Thyroid gland (tissue), 4 donors: ENCODE data around the gene SLC1A5. TPM values are rescaled to one million over a fixed set of nuclear protein-coding genes. Genes with fewer than 3 reads are reported as not detected.

ENCODE experiments used
- DNase-seq, 2 donors: peaks; one replicate each; pipeline ENCODE4 v3.0.0-alpha.2; 2019
- H3K27ac ChIP-seq, 3 donors: fragments of 200-600 bp; sonication (generic); 1 replicate in 2 of 3; 2 replicates in 1 of 3; pipeline ENCODE4 v1.5.1; 2016 to 2019; ENCODE audit warnings: mild to moderate bottlenecking in 1 of 3, moderate library complexity in 1 of 3
- H3K27me3 ChIP-seq: fragments of 200-600 bp; sonication (generic); one replicate; pipeline ENCODE4 v1.5.1; 2019
- H3K36me3 ChIP-seq, 2 donors: fragments of 200-600 bp; sonication (generic); one replicate each; pipeline ENCODE4 v1.5.1; 2016 to 2019
- H3K4me1 ChIP-seq, 2 donors: fragments of 200-600 bp; sonication (generic); one replicate each; pipeline ENCODE4 v1.5.1; 2017 to 2019
- H3K4me3 ChIP-seq, 3 donors: fragments of 200-600 bp; sonication (generic); replicated peaks in 1 of 3; 1 replicate in 2 of 3; 2 replicates in 1 of 3; pipeline ENCODE4 v1.5.1; 2016; ENCODE audit warnings: mild to moderate bottlenecking in 1 of 3
- H3K9me3 ChIP-seq: fragments of 200-600 bp; sonication (generic); one replicate; pipeline ENCODE4 v1.5.1; 2017
- POLR2A ChIP-seq, 2 donors: fragments of 450-650 bp; IDR thresholded peaks; one replicate each; pipeline ENCODE4 v1.6.1; 2017; ENCODE audit warnings: antibody characterized with exemption in 2 of 2, mild to moderate bottlenecking in 2 of 2, moderate library complexity in 1 of 2
- WGBS, 2 donors: methylation state at CpG; one replicate each; pipeline ENCODE4 v1.1.5; 2017; 5-methylcytosine and 5-hydroxymethylcytosine counted together
- intact Hi-C: fragments of 100-400 bp; cut with DNase I; formaldehyde crosslinking; loops from one replicate; pipeline ENCODE4 v1.15.1; 2023
- total RNA-seq, 4 donors: library from RNA; depleted of rRNA; stranded (reverse); fragments of >200 nt; gene quantifications; one replicate each; pipeline ENCODE4 v1.2.3, GENCODE V29; 2016
- TF ChIP-seq, protein P1 (sequence below), 6 experiments: fragments of 200-600 bp in 3 of 6; fragments of 450-650 bp in 3 of 6; sonication (generic) in 3 of 6; IDR thresholded peaks; one replicate each; pipeline ENCODE4 v1.5.1; 2016 to 2019; ENCODE audit warnings: antibody characterized with exemption in 6 of 6, mild to moderate bottlenecking in 2 of 6, inconsistent platforms in 1 of 6, moderate library complexity in 1 of 6

SLC1A5 gene
- total RNA-seq, 4 donors from 2014 or later: 9.3 to 18.5 (median 11.8) TPM

DNA sequence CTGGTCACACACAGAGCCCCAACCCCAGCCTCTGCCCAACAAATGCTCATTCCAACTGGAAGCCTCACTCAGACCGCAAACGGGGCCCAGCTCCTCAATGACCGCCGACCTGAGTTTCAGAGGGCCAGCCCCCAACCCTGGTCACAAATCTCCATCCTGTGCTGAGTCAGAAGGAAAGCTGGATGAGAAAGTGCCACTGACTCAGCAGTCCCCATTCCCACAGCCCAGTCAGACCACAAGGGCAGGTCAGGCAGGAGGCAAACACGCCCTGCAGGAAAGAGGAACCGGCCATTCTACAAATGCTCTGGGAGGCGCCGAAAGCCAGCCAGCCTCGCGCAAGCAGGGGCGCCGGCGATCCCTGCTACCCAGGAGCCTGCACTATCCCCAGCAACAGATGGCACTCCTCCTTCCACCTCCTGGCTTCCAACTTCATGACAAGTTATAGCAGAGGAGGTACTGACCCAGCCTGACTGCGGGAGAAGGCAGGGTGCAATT is 57.3 kb downstream of the SLC1A5 start:
- intact Hi-C loops: loop anchor here (10.0 kb wide), 1 partner anchor 116 kb away; no protein-coding TSS in a partner anchor
- TF ChIP-seq, protein P1, sequence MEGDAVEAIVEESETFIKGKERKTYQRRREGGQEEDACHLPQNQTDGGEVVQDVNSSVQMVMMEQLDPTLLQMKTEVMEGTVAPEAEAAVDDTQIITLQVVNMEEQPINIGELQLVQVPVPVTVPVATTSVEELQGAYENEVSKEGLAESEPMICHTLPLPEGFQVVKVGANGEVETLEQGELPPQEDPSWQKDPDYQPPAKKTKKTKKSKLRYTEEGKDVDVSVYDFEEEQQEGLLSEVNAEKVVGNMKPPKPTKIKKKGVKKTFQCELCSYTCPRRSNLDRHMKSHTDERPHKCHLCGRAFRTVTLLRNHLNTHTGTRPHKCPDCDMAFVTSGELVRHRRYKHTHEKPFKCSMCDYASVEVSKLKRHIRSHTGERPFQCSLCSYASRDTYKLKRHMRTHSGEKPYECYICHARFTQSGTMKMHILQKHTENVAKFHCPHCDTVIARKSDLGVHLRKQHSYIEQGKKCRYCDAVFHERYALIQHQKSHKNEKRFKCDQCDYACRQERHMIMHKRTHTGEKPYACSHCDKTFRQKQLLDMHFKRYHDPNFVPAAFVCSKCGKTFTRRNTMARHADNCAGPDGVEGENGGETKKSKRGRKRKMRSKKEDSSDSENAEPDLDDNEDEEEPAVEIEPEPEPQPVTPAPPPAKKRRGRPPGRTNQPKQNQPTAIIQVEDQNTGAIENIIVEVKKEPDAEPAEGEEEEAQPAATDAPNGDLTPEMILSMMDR (IDR thresholded peaks at IDR 0.05): no peak
- TF ChIP-seq POLR2A (IDR thresholded peaks at IDR 0.05): no peak
- H3K4me3 ChIP-seq: no peak overlapping the region

DNA sequence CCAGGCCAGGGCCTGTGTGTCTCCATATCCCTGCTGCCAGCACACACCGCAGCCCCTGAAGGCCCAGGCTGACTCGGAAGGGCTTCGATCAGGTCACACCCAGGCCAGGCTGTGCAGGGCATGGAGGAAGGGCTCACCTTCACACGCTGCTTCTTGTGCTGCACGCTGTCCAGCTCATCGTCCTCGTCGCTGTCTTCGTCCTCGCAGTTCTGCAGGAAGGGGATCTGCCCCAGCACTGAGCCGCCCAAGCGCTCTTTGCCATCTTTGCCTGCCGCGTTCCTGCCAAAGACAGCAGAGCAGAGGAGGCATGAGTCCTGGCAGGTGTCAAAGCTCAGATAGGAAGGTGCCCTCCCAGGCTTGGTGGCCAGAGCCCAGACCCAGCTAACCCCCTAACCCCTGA is 57.8 kb downstream of the SLC1A5 start:
- intact Hi-C loops: loop anchor here (10.0 kb wide), 1 partner anchor 116 kb away; no protein-coding TSS in a partner anchor
- peaks cover 65 to 70% of the 10 kb centered on the region in 2 donors for H3K36me3 ChIP-seq
- TF ChIP-seq POLR2A (IDR thresholded peaks at IDR 0.05): no peak
- TF ChIP-seq, protein P1 (IDR thresholded peaks at IDR 0.05): no peak
- H3K4me3 ChIP-seq: no peak overlapping the region
- H3K4me1 ChIP-seq: no peaks in the 10 kb centered on the region
- H3K27me3 ChIP-seq: no peaks in the 10 kb centered on the region
- H3K27ac ChIP-seq: no peak overlapping the region
- H3K9me3 ChIP-seq: no peaks in the 10 kb centered on the region
- no peak for DNase-seq
- 94 to 96% methylated on average over 14 of the region's 14 CpGs for WGBS, 2 donors

More for the DNA sequence above, 57.3 kb downstream of the SLC1A5 start:
- WGBS, 2 donors: 71 to 90% methylated on average over 2 to 13 of the region's 14 CpGs
- Histone ChIP-seq H3K36me3 (peaks cover 60 to 70% of the 10 kb centered on the region in 2 donors), H3K27ac (no peak overlapping the region), H3K4me1 (no peaks in the 10 kb centered on the region), H3K9me3 (no peaks in the 10 kb centered on the region), H3K27me3 (no peaks in the 10 kb centered on the region)
- DNase-seq: no peak

DNA sequence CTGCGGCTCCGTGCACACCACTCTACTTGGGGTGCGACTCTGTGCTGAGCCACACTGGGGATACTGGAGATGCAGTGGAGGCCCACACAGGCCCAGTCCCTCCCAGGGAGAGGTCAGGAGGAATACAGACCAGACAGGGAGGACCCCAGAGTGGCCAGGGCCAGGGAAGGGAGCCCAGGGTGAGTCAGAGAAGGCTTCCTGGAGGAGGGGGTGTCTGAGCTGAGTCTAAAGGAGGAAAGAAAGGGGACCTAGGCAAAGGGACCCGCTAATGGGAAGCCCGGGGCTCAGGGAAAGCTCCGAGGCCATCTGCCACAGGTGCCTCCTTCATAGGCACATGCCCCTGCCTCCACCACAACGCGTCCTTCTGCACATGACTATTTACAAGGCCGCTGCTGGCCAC is 58.2 kb downstream of the SLC1A5 start:
- DNase-seq: no peak
- intact Hi-C loops: loop anchor here (10.0 kb wide), 1 partner anchor 115 kb away; no protein-coding TSS in a partner anchor
- no peaks in the 10 kb centered on the region for H3K4me1 ChIP-seq
- 91 to 98% methylated on average over 9 of the region's 9 CpGs for WGBS, 2 donors
- TF ChIP-seq POLR2A (IDR thresholded peaks at IDR 0.05): no peak
- TF ChIP-seq, protein P1 (IDR thresholded peaks at IDR 0.05): no peak
- no peak overlapping the region for H3K4me3 ChIP-seq
- H3K27ac ChIP-seq: no peak overlapping the region
- H3K27me3 ChIP-seq: no peaks in the 10 kb centered on the region
- H3K36me3 ChIP-seq: peaks cover 69 to 70% of the 10 kb centered on the region in 2 donors
- no peaks in the 10 kb centered on the region for H3K9me3 ChIP-seq

DNA sequence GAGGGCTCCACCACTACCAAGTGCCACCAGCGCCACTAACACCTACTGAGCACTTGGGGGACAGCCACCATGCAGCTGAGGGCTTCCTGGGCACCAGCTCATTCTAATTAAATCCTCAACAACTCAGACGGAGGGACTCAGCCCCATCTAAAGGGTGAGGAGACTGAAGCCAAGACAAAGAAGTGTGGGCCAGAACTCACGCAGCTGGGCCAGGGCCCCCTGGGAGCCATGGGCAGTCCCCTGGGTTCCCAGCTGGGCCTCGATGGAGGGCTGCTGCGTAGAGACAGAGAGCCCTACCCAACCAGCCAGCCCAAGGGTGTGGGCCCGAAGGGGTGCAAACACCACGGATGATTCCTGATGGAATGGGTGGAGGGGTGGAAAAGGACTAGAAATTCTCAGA is 58.7 kb downstream of the SLC1A5 start:
- intact Hi-C loops: loop anchor here (10.0 kb wide), 1 partner anchor 115 kb away; no protein-coding TSS in a partner anchor
- Histone ChIP-seq H3K4me1 (no peaks in the 10 kb centered on the region), H3K36me3 (peaks cover 70 to 74% of the 10 kb centered on the region in 2 donors), H3K9me3 (no peaks in the 10 kb centered on the region), H3K27me3 (no peaks in the 10 kb centered on the region), H3K4me3 (no peak overlapping the region), H3K27ac (no peak overlapping the region)
- no peak for DNase-seq
- TF ChIP-seq, protein P1 (IDR thresholded peaks at IDR 0.05): no peak
- no peak for TF ChIP-seq POLR2A (IDR thresholded peaks at IDR 0.05)
- WGBS, 2 donors: 90 to 96% methylated on average over 6 to 7 of the region's 7 CpGs

DNA sequence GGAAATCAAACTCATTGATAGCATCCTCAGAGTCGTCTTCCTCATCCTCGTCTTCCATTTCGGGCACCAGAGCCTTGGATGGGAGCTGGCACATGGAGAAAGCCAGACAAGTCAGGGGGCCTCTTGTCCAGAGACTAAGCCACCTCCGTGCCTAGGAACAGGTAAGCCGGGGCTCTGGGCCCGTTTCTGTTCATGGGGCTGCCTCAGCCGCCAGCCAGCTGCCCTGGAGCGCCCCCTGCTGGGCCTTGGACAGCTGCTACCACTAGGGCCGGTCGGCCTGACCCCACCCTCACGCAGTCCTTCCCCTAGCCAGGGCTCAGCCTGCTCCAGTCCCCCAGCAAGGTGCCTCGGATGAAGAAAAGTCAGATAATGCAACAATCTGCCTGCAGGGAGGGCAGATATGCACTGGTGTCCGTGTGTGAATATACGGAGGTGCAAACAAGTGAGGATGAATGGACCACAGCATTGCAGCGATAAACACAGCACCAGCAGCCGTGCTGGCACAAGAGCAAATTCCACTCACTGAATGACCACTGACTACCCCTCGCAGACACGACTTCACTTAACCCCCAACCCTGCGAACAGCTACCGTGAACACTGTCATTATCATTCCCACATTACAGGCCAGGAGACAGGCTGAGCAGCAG is 59.6 kb downstream of the SLC1A5 start:
- peaks cover 73 to 75% of the 10 kb centered on the region in 2 donors for H3K36me3 ChIP-seq
- intact Hi-C loops: no loop called here
- H3K27ac ChIP-seq: peak overlapping the region in 1 of 3 donors; percentile 9
- H3K4me1 ChIP-seq: no peaks in the 10 kb centered on the region
- WGBS, 2 donors: 53 to 57% methylated on average over 15 to 19 of the region's 20 CpGs
- TF ChIP-seq POLR2A (IDR thresholded peaks at IDR 0.05): no peak
- TF ChIP-seq, protein P1 (IDR thresholded peaks at IDR 0.05): peak; percentile 62 to 87 (median 72)
- peak; percentile 61 to 67 for DNase-seq
- H3K4me3 ChIP-seq: no peak overlapping the region
- H3K9me3 ChIP-seq: no peaks in the 10 kb centered on the region
- no peaks in the 10 kb centered on the region for H3K27me3 ChIP-seq
